Measurements from ENCODE around the gene B3GNT3.

GRCh38 chr19:17802137-17802858 is 7.4 kb downstream of the B3GNT3 start:
- no peak for TF ChIP-seq CTCF (IDR thresholded peaks at IDR 0.05)
- no peak for TF ChIP-seq POLR2A (IDR thresholded peaks at IDR 0.05)
